GM04503 (cell line): Measurements from ENCODE around the gene RGS7.
"Not testable (repeated sequence)": the region's sequence is repeated elsewhere in the genome, so short reads cannot be mapped to it uniquely, and the experiment has no call there.

Experiments
- DNase-seq: peaks from one replicate; pipeline ENCODE4 v3.0.0-alpha.2; 2012; ENCODE audit warnings: low read depth

The RGS7 gene

DNA sequence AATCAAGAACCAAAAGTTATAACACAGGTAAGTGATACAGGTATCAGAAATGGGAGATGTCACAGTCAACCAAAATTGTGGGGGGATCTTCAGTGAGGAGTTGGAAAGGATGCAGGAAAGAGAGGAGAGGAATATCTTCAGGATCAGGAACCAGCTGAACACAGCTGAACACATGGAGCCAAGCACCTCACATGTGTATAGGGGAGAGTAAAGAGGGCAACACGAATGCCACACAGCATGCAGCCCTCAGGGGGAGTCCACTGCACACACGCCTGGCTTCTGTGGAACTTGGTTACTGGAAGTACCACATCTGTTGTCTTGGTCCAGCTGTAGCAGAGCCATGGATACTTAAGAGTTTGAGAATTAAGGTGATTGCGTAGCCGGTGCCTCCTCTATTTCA lies 218.8 kb downstream of the RGS7 start:
- DNase-seq = no peak

DNA sequence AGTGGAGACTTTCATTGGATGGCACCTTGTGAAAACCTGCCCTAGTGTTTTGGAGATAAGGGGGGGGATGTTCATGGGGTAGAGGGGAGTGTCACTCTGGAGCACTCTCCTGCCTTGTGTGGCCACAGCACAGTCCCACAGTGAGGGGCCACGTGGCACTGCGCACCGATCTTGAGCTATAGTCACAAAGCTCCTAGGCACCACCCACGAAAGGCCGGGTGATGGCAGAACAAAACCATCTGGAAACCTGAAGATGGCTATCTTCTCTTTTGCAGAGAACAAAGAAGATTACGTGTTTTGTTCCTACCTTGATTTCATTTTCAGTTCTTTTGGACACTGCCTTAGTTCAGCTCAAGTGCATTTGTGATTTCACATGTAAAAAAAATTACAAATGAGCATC lies 220.6 kb downstream of the RGS7 start:
- no peak for DNase-seq

DNA sequence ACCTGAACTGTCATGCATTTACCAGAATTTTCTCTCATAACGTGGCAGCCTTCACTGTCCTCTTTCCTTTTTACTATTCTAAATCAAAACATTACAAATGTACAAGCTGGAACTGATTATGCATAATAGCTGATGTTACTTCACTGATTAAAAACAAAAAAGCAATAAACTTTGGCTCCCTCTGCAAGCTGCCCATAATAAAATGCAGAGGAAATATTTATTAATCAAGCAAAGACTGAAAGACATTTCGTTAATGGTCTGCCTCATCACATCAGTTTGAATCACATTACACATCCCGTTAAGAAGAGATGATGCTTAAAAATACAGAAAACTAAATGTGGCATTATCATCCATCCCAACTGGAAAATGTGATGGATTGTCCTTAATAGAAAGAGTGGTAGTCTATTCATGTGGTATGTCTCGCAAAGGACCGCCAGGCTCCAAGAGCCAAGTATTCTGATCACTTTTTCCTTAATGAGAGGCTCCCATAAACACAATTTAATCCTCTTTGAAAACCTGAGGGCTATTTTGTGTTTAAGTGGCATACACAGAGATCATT lies 225.3 kb downstream of the RGS7 start:
- DNase-seq = no peak

DNA sequence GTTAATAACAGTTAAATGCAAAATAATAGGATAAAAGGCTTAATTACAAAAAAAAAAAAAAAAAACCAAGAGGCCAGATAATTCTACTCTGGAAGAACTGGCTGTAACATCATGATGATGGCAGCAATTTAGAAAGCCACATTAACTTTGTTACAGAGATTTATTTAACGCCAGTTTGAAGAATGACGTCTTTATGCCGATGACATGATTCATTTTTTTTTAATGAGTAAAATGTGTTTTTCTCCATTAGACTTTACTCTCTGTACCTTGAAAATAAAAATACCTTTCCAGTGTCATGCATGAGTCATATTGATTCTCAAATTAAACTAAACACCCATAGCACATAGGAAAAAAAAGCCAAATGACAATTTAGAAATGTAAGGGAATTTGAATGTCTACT lies 226.1 kb downstream of the RGS7 start:
- DNase-seq = no peak

DNA sequence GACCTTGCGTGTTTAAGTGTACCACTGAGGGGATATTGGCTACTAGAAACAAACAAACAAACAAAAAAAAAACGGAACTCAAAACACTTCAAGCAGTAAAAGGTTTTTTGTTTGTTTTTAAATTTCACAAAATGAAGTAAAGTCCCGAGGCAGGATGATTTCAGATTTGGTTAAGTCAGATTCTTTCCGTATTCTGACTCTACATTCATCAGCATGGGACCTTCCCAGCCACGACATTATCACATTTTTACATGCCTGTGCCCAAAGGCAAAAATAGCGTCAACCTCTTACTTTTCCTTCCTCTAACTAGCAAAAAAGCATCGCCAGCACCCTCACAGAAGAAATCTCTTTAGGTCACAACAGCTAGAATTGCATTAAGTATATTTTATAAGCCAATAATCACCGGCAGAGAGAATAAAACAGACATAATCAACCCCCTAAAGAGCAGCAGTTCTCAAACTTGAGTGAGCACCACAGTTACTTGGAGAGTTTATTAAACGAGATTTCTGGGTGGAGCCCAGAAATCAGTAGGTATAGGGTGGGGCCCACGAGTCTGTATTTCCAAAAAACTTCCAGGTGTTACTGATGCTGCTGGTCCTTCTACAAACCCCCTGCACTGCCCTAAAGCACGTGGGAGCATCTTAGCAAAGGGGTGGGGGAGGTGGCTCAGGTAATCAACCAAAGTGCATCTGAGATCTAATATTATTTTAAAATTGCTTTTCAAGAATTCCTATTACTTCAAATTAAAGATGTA lies 227.6 kb downstream of the RGS7 start:
- no peak for DNase-seq

DNA sequence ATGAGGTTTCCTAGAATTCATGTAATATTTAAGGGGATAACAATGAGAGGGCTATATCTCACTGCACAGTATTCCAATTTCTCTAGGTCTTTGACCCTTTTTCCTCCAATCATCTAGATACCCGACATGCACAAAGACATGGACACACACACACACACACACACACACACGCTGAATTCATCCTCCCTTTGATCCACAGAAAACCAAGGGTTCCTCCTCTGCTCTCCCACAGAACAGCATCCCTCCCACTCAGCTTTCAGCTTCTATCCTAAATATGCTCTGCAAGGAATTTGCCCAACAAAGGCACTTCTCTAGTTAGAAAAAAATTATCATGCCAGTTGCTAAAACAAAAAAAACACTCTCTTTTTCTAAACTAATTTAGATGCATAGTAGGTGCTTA lies 231.7 kb downstream of the RGS7 start:
- no peak for DNase-seq

DNA sequence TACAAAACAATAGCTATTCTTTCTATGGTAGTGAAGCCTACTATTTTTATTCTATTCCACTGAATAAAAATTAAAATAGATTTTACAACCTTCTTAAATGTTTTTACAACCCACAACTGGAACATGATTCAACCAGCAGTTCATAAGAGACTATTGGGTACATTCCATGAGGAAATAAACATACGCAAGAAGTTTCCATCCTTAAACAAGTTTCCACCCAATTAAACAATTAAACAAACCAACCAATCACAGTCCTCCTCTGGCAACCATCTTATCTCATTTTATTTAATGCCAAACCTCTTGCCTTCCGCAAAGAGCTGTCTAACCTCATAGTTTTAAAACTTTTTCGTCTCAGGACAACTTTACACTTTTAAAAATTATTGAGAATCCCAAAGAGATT lies 239.0 kb downstream of the RGS7 start:
- DNase-seq = no peak

DNA sequence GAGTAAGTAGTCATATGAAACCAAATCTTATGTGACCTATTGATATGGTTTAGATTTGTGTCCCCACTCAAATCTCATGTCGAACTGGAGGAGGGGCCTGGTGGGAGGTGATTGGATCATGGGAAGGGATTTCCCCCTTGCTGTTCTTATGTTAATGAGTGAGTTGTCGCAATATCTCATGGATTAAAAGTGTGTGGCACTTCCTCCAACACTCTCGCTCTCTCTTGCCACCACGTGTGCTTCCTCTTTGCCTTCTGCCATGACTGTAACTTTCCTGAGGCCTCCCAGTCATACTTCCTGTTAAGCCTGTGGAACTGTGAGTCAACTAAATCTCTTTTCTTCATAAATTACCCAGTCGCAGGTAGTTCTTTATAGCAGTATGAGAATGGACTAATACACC lies 241.2 kb downstream of the RGS7 start:
- DNase-seq = no peak

DNA sequence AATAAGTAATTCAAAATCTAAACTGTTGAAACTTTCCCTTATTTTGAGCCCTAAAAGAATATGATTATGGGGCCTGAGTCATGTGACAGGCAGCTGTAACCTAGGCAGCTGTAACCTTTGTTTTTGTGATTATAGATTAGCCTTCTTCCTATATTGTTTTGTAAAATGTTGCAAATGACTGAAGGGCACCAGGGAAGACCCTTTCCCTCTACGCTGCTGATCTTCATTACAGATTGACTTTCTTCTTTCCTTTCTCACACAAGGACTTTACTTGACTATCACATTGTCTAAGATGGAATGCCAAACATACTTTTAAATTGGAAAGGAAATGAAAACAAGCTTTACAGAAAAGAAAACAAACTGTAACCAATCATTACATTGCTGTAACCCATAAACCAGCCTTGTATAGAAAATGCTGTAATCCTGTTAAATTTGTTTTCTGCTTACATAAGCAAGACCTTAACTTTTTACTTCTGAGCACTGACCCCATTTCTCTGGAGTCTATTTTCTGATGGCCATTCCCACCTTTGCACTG lies 242.2 kb downstream of the RGS7 start:
- DNase-seq = no peak

DNA sequence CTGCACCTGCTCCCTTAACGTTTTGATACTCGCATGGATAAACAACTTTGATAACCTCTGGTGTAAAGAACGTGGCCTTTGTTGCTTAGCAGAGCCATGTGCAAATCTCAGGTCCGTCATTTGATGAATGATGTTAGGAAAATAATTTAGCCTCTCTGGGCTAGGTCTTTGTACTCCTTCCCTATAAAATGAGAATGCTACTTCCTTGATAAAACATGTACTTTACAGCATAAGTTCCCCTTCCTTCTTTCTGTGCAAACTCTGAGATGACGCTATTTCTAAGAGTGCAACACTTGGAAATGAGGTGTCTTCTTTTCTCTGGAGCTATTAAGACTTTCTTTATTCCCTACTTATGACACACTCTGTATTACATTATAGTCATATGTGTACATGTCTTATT lies 243.4 kb downstream of the RGS7 start:
- DNase-seq = no peak

DNA sequence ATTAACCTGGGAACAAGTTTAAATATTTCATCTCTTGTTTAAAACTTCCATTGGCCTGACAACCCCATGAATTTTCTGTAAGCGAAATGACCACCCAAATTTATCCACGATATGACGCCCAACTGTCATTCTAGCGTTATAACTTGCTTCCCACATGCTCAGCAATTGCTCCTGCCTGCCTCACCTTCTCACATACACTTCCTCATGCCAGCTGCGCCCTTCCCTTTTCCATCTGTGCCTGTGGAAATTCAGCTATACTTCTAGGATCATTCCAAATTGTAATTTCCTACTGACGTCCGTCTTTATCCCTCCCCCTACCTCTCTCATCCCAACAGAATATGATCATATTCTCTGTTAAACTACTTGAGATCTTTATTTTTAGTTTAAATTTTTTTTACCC lies 248.0 kb downstream of the RGS7 start:
- DNase-seq = no peak

DNA sequence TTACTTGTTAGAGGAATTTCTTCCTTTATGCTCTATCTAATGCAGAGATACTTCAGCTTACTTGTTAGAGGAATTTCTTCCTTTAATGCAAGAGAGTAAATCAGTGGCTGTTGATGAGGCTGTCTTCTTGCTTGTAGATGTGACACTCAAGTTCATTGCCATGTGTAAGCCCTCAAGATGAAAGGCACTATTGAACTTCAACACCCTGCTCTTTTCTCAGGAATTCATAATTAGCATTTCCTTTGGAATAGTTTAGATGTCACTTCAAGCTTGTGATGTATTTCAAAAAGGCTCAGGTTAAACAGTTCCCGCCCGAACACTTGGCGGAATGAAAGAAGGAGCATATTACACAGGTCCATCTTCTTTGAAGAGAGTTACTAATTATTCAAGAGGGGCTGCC lies 251.9 kb downstream of the RGS7 start:
- DNase-seq = no peak

DNA sequence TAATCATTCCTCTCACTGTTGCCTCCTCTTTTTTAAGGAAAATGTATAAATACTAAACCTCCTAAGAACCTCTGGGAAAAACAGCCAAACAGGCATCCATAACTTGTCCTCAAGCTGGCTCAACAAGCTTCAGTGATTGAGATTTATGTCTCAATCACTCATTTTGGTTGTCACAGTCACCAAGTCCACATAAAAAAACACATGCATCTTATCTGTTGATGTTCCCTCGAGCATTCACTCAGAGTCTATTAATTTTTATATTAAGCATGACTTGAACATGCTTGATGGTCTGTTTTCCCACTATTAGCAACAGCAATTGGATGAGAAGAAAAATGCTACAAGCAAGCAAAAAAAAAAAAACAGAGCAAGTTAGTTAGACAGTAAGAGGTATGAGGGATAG lies 254.3 kb downstream of the RGS7 start:
- DNase-seq = no peak

DNA sequence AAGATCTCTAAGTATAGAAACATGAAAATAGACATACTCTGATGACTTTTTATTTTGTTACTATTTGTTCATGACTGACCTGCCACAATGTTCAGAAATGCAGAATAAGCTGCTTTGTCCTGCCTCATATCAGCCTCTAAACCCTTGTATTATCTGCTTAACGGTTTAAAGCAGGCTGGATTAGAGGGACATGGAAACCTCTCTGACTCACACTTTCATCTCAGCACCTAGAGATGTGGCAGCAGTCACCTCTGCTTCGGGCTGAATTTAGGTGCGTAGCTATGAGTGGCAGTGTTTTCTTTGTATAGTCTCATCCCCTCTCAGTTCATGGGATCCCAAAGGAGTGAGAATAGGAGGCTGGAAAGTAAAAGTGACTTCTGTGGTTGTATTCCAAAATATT lies 255.4 kb downstream of the RGS7 start:
- DNase-seq = no peak

DNA sequence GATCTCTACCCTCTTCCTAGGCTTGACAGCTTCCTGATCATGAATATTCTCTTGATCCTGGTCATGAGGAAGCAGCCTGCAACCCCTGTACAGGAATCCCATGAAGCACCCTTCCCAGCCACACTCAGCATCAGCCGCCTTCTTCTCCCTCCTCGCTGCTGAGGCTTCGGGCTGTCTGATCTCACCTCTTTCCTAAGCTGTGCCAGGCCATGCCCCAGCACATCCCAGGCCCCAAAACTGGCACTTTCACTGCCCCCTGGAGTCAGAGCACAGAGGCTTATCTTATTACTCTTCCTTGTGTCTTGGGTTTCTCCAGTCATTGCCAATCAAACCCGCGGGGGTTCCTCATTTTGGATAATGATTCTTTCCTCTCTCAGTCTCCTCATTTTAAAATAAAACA lies 259.5 kb downstream of the RGS7 start:
- no peak for DNase-seq

DNA sequence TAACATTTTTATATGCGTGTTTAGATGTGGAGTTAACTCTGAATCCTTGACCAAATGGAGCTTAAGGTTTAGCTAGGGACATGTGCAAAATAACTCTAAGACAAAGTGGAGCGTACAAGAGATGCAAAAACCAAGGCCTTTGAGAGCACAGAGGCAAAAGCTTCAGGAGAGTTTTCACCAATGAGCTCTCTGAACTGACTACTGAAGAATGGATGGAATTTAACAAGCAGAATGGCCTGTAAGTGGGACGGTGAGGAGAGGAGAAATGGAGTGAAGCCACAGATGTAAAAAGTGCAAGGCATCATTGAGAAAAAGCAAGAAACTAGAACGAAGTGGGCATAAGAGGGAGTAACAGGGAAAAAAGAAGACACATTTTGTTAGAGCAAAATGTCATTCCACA lies 260.0 kb downstream of the RGS7 start:
- DNase-seq = no peak

DNA sequence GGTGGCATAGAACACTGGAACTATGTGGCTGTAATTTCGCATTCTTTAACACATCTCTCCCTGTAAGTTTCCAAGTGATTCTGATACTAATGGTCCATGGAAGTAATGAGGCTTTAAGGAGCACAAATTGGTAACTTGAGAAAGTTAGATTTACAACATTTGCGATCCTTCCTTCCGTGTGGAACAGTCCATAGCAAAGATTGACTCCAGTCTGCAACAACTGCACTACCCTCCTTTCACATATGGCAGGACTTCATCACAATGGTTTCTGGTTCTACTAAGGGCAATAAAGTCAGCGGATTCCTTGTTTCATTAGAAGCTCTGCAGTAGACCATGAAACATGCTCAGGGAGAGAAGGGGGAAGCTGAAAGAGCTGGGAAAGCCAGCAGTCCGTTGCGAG lies 261.2 kb downstream of the RGS7 start:
- no peak for DNase-seq

DNA sequence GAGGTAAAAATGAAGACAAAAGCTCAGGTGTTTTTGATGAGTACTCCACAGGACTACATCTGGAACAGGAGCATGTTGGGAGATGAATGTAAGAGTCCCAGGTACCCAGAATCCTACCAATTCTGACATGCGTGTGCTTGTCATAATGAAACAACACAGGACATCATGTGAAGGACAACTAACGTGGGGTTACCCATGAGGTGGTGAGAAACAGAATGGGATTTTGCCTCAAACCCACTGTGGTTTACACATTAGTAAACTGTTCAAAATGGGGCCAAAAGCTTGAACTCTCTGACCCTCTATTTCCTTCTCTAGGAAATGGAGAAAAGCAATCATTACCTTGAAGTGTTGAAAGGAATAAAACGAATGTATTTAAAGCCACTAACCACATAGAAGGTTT lies 266.2 kb downstream of the RGS7 start:
- DNase-seq = no peak

DNA sequence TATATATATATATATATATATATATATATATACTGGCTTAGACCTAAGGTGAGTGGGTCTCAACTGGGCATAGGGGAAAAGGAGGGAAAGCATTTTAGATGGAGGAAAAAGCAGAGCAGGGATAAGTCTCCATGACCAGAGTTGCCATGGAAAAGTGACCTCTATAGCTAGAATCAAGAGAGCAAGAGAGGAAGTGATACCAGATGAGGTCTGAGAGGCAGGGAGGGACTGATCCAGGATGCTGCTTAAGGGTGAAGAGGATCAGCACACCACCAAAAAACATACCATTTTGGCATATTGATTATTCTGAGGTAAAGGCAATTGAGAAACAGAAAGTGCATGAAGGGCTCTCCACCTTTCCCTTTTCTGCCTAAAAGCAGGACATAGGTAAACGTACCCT lies 267.9 kb downstream of the RGS7 start:
- DNase-seq = not testable (repeated sequence)

DNA sequence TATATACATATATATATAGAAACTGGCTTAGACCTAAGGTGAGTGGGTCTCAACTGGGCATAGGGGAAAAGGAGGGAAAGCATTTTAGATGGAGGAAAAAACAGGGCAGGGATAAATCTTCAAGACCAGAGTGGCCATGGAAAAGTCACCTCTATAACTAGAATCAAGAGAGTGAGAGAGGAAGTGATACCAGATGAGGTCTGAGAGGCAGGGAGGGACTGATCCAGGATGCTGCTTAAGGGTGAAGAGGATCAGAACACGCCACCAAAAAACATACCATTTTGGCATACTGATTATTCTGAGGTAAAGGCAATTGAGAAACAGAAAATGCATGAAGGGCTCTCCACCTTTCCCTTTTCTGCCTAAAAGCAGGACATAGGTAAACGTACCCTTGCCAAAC lies 268.9 kb downstream of the RGS7 start:
- DNase-seq = not testable (repeated sequence)

DNA sequence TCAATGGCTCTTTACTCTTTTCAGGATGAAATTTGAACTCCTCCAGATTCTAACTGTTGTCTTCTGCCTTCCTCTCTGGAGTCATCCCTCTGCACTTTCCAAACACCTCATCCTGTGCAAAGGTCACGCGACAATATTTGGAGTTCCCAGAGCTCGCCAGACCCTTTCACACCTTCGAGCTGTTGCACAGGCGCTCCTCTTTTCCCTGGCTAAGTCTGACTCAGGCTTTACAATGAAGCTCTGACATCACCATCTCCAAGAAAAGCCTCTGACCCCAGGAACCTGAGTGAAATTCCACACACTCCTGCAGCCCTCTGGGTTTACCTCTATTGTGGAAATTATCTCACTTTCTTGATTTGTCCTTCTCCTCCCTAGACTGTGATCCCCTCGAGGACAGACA lies 270.3 kb downstream of the RGS7 start:
- no peak for DNase-seq

DNA sequence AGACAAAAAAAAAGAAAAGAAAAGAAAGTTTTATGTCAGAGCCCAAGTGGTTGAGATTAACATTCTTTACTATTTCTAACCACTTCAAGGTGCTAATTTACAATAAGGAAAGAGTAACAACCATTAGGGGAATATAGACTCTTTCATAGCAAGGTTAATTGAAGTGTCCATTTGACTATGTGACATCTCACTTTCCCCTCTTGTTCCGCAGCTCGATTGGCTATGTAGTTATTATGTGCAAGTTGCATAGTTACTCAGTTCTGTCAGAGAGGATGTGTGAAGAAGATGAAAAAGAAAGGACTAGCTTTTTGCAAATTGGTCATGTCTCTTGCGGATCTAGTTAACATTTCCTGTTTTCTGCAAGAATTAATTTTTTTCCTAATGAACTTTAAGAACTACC lies 273.7 kb downstream of the RGS7 start:
- no peak for DNase-seq

DNA sequence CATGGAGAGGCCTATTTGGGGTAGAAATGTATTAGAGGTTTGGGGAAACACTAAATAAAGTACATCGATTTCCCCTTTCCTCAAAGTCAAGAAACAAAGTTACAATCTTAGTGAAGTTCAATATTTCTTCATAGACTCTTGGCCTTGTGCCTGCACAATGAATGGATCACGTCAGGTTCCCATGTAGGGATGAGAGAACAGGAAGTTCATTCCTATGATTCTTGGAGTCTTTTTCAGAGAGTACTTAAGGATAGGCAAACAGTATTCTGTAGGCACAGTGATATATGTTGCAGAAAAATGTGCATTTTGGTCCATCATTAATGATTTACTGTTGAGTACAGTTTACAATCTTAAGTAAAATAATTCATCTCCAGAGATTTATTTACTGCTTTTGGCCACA lies 275.5 kb downstream of the RGS7 start:
- DNase-seq = no peak

DNA sequence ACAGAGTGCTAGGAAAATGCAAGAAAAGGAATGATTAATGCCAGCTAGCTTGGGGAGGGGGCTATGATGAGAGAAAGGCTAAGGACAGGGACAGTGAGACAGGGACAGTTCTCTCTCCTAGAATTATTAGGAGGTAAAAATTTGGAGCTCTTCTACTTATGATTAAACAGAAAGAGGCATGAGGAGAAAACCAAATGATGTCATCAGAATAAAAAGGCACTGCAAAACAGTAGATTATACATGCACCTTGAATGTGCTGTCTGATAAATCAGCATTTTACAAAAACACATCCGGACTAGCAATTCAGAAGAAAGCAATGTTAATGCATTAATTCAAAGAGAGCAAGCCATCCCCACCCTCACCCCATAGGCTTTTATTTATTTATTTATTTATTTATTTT lies 277.5 kb downstream of the RGS7 start:
- DNase-seq = no peak
